NCI-H510A treated with DMSO at 0.1 percent for 48 hours (cell line): ENCODE results near the gene EYA2.

ENCODE experiments used
- DNase-seq: peaks from one replicate; lab custom pipeline; 2025; lab: John Stamatoyannopoulos, UW

The EYA2 gene

DNA sequence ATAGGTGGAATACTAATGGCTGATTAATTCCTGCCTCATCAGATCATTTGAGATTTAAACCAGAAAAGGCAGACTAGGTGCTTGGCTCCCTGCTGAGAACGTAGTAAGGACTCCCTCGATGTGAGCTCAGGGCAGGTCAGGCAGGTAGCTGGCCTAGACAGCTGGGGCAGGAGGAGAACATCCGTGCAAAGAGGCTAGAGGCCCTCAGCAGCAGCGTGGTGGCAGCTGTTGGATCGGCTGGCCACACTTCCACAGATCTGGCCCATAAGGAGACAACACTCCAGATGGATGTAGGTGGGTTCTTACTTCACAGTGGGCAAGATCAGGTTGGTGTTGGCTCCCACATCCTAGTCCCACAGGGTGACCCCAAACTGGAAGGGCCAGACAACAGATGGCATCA lies 38.5 kb downstream of the EYA2 start:
- no peak for DNase-seq

DNA sequence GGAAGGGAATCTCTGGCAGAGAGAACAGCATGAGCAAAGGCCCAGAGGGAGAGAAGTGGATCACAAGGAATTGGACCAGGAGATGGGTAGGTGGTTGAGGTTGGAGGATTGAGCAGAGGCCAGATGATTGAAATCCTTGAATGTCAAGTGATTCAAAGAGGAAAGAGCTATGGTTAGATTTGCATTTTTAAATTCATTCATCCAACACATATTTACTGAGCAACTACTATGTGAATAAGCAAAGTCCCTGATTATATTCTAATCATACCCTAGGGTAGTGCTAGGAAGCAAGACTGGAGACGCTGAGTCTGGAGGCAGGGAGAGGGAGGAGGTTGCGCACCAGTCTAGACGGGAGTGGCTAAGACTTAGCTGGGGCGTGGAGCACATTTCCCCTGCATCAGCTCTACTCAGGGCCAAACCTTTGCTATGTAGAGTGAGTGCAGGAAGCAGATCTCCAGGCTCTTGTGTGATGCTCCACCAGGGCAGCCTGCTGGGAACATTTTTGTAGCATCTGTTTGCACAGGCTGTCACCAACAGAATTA lies 40.2 kb downstream of the EYA2 start:
- DNase-seq: no peak

DNA sequence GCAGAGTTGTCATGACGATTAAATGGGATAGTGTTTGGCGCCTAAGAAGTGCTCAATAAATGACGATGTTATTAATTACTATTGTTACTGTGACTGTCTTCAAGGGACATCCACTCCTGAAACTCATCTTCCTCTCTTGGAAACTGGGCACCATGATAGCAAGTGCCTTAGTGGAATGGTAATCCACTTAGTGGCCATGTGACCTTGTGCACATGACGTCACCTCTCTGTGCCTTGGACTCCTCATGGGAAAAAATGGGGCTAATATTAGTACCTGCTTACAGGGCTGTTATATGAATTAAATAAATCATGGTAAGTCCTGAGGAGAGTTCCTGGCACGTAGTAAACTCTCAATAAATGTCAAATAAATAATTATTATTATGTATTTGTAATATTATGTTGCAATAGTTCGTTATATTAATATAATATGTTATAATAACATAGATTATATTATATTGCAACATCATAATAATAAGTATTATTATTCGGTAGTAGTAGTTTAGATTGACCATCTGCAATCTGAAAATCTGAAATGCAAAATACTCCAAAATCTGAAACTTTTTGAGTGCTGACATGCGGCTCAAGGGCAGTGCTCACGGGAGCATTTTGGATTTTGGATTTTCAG lies 40.9 kb downstream of the EYA2 start:
- DNase-seq: no peak

DNA sequence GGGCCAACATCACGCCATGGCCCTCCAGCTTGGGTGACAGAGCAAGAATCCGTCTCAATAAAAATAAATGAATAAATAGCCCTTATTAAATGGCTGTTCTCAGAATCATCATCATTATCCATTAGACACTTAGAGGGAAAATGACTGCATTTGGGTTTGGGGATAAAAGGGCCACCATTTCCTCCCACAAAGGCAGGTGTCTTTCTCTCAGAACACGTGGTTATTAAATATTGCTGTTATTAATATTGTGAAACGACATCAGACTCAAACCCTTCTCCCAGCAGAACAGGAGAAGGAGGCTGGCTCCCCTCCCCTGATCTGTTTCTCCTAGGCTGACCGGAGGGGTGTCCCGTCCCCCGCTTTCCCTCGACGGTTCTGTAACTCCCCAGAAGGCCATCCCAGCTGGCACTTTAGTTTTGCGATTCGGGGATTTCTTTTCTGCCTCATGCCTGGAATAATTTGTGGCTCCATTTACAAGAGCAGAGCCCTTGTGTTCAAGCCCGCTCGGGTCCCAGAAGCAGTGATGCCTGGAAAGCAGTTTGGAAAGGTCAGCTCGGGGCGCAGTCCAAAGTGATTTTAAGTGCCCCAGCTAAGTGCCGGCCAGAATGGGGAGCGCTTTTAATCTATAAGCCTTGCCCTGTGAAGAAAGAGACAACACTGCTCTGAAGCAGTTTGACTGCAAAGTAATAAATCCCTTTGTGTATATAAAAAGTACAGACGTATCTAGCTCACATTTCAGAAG lies 41.9 kb downstream of the EYA2 start:
- DNase-seq: no peak

DNA sequence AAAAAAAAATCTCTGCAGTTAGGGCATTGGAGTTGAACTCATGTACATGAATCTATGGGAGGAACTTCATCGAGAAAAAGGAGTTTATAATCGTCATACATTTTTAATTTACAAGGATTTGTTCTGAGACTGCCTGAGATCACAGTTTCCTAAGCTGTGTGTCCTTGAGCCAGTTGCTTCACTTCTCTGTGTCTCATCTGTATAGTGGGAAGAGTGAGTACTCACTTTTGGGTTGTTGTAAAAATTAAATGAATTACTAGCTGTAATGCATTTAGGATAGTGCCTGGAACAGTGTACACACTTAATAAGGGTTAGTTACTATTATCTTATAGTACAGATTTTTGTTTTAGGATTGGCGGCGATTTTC lies 42.5 kb downstream of the EYA2 start:
- no peak for DNase-seq

DNA sequence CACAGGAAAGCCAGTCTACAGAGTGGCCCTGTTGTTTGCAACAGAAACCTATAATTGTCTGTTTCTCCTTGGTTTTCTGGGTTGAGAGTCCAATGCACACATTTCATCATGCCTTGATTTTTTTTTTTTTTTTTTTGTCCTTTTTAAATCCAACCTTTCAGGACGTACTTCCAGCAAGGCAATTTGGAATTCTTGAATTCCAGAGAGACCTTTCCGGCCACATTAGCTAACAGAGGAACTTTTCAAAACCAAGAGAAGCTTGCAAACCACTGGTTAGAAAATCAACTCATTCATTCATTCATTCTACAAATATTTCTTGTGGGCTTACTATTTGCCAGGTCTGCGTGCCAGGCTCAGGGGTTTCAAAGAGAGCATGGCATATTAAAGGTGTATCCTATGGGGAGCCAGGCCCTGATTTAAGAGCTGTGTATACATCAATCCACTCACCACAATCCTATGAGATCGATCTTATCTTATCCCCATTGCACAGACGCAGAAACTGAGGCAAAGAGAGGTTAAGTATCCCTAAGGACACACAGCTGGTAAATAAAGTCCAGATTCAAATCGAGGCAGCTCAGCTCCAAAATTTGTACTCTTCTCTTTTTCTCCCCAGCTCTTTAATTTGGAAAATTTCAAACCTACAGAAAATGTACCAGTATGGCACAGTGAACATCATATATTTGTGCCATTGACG lies 43.0 kb downstream of the EYA2 start:
- no peak for DNase-seq

DNA sequence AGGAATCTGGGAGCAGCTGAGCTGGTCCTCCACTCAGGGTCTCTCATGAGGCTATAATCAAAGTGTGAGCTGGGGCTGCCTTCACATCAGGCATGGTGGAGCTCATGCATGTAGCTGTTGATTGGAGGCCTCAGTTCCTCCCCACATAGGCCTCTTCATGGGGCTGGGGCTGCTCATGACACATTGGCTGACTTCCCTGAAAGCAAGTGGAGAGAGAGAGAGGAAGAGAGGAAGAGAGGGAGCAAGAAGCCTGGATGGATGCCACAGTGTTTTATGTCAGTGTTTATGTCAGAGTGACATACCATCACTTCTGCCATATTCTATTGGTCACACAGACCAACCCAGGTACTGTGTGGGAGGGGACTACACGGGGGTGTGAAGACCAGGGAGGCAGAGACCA lies 43.8 kb downstream of the EYA2 start:
- no peak for DNase-seq

DNA sequence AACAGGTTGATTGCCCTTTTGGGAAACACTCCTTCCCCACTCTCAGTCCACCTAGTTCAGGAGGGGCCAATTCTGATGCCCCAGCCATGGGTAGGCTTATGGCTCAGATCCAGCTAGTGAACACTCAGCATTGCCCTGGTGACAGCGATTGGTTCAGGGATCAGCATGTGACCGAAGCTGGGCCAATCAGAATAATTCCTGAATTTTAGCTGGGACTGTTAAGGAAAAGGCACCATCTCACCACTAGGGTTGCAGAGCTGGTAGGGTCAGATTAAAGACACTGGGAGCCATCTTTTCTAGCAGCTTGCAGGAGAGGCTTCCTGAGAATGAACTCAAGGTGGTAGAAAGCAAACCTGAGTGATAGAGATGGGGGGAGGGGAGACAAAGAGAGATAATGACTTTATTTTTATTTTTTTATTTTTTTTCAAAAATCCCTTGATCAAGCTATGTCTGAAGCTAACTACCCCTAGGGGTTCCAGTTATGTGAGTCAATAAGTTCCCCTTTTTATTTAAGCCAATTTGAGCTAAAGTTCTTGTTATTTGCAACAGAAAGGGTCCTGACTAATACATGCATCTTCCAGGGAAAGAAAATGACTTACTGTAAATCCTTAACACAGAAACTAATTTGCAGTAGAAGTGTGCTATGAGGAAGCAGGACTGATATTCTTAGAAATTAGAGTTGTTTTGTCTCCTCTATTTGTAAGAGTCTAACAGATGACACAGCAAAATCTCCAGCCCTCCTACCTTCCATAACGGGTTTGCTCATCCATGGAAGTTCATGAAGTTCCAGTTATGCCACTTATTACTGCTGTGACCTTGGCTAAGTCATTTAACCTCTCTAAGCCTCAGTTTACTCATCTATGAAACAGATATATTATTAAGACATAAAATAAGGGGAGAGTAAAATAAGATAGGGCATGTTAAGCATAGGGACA lies 44.7 kb downstream of the EYA2 start:
- DNase-seq: no peak

DNA sequence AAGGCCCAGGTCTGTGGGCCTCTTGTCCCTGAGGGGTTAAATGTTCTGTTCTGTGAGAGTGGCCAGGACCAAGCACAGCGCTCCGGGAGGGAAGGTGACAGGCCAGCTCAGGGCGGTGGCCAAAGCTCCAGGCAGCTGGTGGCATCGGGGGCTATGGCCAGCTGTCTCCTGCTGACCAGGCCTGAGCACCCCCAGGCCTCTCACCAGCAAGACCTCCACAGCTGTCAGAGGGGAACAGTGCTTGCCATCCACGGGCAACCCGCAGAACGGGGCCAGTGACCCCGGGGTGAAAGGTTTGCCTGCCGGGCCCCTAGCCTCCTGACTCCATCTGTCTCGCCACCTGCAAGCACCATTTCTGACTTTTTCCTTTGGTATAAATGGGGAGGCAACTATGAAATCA lies 46.0 kb downstream of the EYA2 start:
- DNase-seq: no peak

DNA sequence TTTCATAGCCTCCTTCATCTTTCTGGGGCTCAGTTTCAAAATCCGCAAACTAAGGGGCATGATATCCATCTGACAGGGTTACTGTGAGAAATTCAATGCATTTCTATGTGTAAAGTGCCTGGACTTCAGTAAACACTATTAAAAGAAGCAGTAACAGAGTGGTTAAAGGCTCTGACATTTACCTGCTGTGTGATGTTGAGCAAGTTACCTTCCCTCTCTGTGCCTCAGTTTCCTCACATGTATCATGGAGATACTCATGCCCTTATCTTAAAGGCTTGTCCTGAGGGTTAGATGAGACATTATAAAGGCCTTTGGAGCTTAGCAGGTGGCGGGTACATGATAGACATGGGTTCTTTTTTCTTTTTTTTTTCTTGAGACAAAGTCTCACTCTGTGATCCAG lies 46.8 kb downstream of the EYA2 start:
- DNase-seq: no peak

DNA sequence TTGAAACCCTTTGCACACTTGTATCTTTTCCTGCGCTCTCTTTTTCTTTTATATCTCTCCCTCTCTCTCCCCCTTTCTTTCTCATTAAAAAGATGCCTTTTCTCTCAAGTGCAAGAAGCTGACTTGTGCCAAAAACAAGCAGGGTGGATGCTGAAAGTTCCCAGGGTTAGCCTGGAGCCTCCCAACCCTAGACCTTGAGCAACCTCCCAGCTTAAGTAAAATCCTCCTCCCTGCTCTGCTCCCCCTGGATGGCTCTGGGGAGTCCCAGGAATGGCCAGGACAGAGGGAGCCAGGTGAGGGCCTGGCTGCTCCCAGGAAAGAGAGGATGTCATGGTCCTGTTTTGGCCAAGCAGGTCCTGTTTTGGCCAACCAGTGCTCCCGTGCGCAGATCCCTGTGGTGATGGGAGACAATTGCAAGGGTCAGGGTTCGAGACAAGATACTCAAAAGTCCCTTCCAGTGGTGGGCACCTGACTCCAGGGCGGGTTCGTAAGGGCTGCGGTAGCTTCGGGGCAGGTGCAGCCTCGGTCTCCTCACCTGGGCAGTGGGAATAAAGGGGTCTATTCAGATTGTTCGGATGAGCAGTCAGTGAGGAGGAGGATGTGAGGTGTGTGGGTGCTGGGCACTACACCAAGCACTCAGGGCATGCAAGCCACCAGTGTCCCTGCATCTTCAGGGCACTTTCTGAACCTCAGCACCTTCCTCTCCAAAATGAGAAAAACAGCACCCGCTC lies 49.4 kb downstream of the EYA2 start:
- no peak for DNase-seq

DNA sequence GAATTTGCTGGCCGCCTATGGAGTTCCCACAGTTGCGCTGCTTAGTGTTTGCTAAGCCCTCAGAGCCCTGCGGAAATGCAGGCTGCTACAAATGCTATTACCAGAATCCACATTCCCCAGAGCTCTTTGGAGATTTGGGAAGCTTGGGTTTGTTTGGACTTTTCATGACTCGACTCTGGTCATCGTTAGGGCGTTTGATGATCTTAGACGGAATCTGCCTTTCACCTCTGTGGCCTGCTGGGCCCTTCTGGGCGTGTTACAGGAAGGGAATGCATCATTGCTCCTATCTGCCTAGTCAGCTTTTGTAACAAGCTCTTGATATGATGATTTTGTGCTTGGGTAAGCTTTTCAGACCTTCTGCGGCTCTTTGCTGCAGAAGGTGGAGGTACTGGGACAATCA lies 50.8 kb downstream of the EYA2 start:
- peak; percentile 69 for DNase-seq

DNA sequence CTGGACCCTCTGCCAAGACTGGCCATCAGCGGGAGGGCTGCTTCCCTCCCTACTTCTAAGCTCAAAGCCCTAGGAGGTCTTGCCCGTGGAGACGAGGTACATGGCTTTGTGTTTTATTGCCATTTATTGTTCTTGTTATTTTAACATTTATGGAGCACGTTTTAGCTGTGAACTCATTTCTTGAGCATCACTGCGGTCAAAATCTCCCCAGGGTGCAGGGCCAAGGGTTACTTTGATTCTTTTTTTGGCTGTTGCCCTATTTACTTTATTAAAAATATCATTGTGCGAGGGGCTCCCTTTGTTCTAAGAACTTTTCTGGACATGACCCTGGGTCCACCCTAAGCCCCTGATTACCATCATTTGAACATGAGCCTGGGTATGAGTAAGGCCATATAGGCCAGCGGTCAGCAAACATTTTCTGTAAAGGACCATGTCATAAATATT lies 51.6 kb downstream of the EYA2 start:
- no peak for DNase-seq

DNA sequence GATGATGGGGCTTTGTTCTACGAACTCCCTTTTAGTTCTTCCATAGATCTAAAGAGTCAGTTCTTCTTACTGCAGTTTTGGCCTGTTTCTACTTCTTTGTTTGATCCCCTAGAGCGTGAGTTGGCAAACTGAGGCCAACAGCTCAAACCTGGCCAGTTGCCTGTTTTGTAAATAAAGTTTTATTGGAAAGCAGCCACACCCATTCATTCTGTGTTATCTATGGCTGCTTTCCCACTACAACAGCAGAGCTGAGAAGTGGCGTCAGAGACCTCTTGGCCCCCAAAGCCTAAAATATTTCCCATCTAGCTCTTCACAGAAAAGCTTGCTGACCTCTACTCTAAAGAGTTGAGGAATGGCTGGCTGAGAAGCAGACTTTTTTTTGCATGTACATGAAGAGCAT lies 52.2 kb downstream of the EYA2 start:
- no peak for DNase-seq

DNA sequence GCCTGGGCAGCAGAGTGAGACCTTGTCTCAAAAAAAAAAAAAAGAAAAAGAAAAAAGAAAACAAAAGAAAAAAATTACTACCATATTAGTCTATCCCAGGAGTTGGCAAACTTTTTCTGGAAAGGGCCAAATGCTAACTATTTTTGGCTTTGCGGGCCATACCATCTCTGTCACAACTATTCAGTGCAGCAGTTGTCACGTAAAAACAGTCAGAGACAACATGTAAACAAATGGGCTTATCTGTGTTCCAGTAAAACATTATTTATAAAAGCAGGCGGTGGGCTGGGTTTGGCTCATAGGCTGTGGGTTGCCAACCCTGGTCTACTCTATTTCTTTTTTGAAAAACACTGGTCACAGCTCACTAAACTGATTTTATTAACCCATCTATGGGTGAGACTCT lies 53.4 kb downstream of the EYA2 start:
- no peak for DNase-seq

DNA sequence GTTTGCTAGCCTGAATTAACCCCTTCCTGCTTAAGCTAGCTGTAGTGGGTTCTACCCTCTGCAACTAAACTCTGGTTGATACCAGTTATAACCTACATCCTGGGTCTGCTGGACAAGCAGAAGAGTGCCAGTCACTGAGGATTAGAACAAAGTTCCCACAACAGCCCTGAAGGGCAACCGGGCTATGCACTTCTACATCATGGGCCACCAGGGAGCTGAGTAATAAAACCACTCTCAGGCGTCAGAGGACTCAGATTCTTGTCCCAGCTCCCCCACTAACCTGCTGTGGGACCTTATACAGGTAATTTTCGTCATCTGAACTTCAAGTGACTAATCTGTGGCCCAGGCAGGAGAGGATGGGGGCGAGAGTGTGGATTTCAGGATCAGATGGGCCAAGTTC lies 56.8 kb downstream of the EYA2 start:
- DNase-seq: no peak

DNA sequence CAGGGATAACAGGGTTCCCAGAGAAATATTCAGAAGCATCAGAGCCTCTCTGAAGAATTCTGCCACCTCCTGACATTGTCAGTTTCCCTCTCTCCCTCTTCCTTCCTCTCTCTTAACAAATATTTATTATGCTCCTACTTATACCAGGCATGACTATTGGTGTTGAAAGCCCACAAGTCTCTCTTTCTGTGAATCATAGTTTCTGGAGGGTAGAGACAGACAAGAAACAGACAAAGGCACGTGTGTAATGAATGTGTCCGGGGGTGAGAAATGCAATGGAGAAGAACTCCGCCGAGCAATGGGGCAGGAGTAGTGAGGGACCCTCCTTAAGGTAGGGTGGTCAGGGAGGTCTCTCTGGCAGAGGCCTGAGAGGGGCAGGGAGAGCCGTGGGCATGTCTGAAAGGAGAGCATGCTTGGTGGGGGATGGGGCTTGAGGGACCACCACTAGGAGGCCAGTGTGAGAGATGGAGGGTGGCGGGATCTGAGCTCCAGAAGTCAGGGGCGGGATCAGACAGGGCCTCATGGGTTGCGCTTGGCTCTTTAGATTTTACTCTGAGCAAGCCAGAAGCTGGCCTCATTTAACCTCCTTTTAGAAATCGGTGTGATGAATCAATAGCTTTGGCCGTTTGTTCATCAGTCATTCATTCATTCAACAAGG lies 57.3 kb downstream of the EYA2 start:
- no peak for DNase-seq

DNA sequence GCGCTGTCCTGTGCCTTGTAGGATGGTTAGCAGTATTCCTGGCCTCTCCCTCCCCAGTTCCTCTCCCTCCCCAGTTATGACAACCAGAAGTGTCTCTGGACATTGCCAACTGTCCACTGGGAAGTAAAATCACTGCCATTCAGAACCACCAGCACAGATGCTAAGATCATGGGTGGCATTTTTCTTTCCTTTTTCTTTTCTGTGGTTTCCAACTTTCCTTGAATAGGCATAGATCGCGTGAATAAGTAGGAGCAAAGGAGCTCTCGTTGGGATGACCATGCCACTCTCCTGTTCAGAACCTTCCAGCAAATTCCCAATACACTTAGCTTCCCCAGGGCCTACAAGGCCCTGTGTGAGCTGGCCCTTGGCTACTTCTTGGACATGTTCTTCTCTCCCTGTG lies 59.0 kb downstream of the EYA2 start:
- no peak for DNase-seq

DNA sequence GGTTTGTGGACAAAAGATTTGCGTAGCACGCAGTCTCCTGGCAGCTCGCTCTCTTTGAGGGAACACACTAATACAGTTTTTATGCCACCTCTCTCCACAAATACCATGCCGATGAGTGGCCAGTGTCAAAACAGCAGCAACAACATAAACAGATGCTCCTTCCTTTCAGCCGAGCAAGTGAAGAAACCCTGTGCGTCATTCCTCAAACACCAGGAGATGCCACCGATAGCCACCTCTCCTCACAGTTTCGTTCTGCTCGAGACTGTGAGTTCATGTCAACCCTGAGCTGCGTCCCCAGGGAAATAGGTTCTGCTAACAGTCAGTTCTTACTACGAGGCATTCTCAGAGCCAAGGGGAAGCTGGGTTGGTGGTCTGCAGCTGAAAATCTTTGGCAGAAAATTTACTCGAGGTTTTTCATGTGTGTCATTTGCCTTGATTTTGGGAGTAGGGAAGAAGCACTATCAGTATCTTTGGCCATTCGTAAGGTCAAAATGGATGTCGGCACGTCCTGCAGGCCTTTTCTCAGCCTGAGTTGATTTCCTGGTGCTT lies 59.9 kb downstream of the EYA2 start:
- no peak for DNase-seq
